ENCODE measurements around the gene MAFF.

Gene MAFF

DNA sequence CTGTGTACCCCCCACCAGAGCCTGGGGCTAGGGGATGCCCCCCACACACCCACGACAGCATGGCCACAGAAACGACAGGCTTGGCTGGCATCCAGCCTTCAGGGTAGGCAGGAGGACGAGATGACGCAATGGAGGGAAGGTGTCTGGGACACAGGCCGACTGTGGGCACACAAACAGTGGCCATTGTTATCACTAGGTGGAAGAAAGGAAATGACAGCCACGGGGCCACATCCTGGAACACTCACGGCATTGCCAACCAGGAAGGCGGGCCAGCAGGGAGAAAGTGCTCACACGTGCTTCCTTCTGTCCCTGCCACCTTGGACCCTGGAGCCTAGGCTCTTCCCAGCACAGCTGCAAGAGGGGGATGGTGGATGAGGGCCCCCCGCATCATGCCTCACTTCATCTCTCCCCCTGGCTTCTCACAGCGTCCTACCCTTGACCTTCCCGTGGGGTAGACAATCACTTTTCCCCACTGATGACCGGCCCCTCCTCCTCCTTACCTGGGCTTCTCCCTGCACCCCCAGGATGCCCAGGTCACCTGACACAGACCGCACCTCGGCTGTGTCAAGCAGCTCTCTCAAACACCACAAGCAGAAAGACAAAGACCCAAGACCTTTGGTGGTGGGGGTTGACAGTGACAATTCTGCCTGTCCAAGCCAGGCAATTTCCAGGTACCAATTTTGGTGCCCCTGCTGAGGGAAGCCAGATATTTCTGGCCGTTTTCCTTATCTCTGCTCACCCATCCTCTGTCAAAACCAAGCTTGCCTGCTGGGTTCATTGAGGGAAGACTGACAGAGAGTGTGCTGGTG is 28.8 kb upstream of the MAFF start:
- Histone ChIP-seq H4K20me1 (ENCODE audit: insufficient read depth, low read length) (no peaks in the 10 kb centered on the region), H3K4me1 (ENCODE audit: insufficient read depth, low read length, severe bottlenecking) (peaks cover 29% of the 10 kb centered on the region), H3K4me3 (ENCODE audit: low read depth, low read length, poor library complexity, severe bottlenecking) (no peak overlapping the region), H3K79me2 (ENCODE audit: insufficient read depth, low read length) (no peaks in the 10 kb centered on the region), H3K9me2 (ENCODE audit: low read depth, low read length) (no peaks in the 10 kb centered on the region), H3K36me3 (ENCODE audit: insufficient read depth, low read length) (peaks cover 14% of the 10 kb centered on the region; the same call in 1 of the 2 replicates), H3F3A (ENCODE audit: insufficient read depth, low read length) (no peaks in the 10 kb centered on the region), H3K27ac (ENCODE audit: low read depth, low read length, poor library complexity, severe bottlenecking) (no peak overlapping the region), H3K9ac (ENCODE audit: low read length) (no peak overlapping the region; the same call in 1 of the 2 replicates), H2AFZ (ENCODE audit: low read length) (no peak overlapping the region), H3K9me3 (ENCODE audit: low read length) (no peaks in the 10 kb centered on the region), H3K4me2 (ENCODE audit: low read length) (no peak overlapping the region; the same call in 1 of the 2 replicates), H3K27me3 (ENCODE audit: insufficient read depth, low read length) (no peaks in the 10 kb centered on the region)
- TF ChIP-seq, protein P1, sequence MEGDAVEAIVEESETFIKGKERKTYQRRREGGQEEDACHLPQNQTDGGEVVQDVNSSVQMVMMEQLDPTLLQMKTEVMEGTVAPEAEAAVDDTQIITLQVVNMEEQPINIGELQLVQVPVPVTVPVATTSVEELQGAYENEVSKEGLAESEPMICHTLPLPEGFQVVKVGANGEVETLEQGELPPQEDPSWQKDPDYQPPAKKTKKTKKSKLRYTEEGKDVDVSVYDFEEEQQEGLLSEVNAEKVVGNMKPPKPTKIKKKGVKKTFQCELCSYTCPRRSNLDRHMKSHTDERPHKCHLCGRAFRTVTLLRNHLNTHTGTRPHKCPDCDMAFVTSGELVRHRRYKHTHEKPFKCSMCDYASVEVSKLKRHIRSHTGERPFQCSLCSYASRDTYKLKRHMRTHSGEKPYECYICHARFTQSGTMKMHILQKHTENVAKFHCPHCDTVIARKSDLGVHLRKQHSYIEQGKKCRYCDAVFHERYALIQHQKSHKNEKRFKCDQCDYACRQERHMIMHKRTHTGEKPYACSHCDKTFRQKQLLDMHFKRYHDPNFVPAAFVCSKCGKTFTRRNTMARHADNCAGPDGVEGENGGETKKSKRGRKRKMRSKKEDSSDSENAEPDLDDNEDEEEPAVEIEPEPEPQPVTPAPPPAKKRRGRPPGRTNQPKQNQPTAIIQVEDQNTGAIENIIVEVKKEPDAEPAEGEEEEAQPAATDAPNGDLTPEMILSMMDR (IDR thresholded peaks at IDR 0.05; ENCODE audit: low read length), result no peak

DNA sequence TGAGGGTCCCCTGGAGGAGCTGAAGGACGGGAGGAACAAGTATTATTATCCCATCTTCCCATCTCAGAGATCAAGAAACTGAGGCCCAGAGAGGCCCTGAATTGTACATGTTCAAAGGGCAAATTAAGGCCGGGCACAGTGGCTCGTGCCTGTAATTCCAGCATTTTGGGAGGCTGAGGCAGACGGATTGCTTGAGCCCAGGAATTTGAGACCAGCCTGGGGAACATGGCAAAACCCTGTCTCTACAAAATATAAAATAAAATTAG is 28.2 kb upstream of the MAFF start:
- no peaks in the 10 kb centered on the region for H3K79me2 ChIP-seq (ENCODE audit: insufficient read depth, low read length)
- no peaks in the 10 kb centered on the region for H3K9me3 ChIP-seq (ENCODE audit: low read length)
- no peak overlapping the region for H3K27ac ChIP-seq (ENCODE audit: low read depth, low read length, poor library complexity, severe bottlenecking)
- no peak overlapping the region for H3K4me3 ChIP-seq (ENCODE audit: low read depth, low read length, poor library complexity, severe bottlenecking)
- no peaks in the 10 kb centered on the region for H3F3A ChIP-seq (ENCODE audit: insufficient read depth, low read length)
- no peaks in the 10 kb centered on the region for H3K9me2 ChIP-seq (ENCODE audit: low read depth, low read length)
- H3K4me2 ChIP-seq (ENCODE audit: low read length), result no peak overlapping the region
- H3K27me3 ChIP-seq (ENCODE audit: insufficient read depth, low read length), result no peaks in the 10 kb centered on the region
- H3K36me3 ChIP-seq (ENCODE audit: insufficient read depth, low read length), result peaks cover 11% of the 10 kb centered on the region; the same call in 1 of the 2 replicates
- peaks cover 29% of the 10 kb centered on the region for H3K4me1 ChIP-seq (ENCODE audit: insufficient read depth, low read length, severe bottlenecking)
- H2AFZ ChIP-seq (ENCODE audit: low read length), result no peak overlapping the region
- H3K9ac ChIP-seq (ENCODE audit: low read length), result no peak overlapping the region
- no peak for TF ChIP-seq EZH2 (IDR thresholded peaks at IDR 0.05; ENCODE audit: borderline replicate concordance, low read length)
- TF ChIP-seq, protein P1 (IDR thresholded peaks at IDR 0.05; ENCODE audit: low read length), result no peak
- H4K20me1 ChIP-seq (ENCODE audit: insufficient read depth, low read length), result no peaks in the 10 kb centered on the region

DNA sequence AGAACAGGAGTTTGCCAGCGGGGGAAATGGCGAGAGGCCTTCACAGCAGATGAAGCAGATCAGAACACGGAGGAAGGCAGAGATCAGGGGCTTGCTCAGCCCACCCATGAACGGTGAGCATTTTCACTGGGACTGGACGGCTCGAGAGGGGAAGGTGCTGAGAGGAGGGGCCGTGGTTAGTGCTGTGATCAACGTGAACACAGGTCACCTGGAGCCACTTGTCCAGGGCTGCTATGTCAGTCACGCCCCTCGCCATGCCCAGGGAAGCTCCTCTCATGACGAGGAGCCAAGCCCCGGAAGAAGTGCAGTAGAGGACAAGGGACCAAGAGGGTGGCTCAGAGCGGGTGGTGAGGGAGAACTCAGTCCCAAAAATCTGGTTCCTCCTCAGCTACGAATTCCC is 27.2 kb upstream of the MAFF start:
- peaks cover 6% of the 10 kb centered on the region; the same call in 1 of the 2 replicates for H3K36me3 ChIP-seq (ENCODE audit: insufficient read depth, low read length)
- H3K79me2 ChIP-seq (ENCODE audit: insufficient read depth, low read length), result no peaks in the 10 kb centered on the region
- H4K20me1 ChIP-seq (ENCODE audit: insufficient read depth, low read length), result no peaks in the 10 kb centered on the region
- H3K4me2 ChIP-seq (ENCODE audit: low read length), result no peak overlapping the region
- H3K9me2 ChIP-seq (ENCODE audit: low read depth, low read length), result no peaks in the 10 kb centered on the region
- H3K4me1 ChIP-seq (ENCODE audit: insufficient read depth, low read length, severe bottlenecking), result peaks cover 30% of the 10 kb centered on the region
- no peaks in the 10 kb centered on the region for H3K27me3 ChIP-seq (ENCODE audit: insufficient read depth, low read length)
- no peaks in the 10 kb centered on the region for H3F3A ChIP-seq (ENCODE audit: insufficient read depth, low read length)
- H3K9ac ChIP-seq (ENCODE audit: low read length), result no peak overlapping the region
- H3K27ac ChIP-seq (ENCODE audit: low read depth, low read length, poor library complexity, severe bottlenecking), result no peak overlapping the region
- no peak overlapping the region for H2AFZ ChIP-seq (ENCODE audit: low read length)
- no peak for TF ChIP-seq EZH2 (IDR thresholded peaks at IDR 0.05; ENCODE audit: borderline replicate concordance, low read length)
- TF ChIP-seq, protein P1 (IDR thresholded peaks at IDR 0.05; ENCODE audit: low read length), result no peak
- no peaks in the 10 kb centered on the region for H3K9me3 ChIP-seq (ENCODE audit: low read length)
- H3K4me3 ChIP-seq (ENCODE audit: low read depth, low read length, poor library complexity, severe bottlenecking), result no peak overlapping the region
